Epithelial cell of esophagus (primary cell): ENCODE data around the gene TMTC4.

Source experiments
- DNase-seq: peaks from one replicate; pipeline ENCODE4 v3.0.0; 2010; ENCODE audit warnings: low read depth
- H3K4me3 ChIP-seq: 2 replicates; pipeline ENCODE4 v1.5.1; 2011; ENCODE audit warnings: mild to moderate bottlenecking, low read length, control low read depth
- CTCF ChIP-seq: IDR thresholded peaks from 2 replicates; pipeline ENCODE4 v1.5.1; 2011; ENCODE audit warnings: low read depth, mild to moderate bottlenecking, low read length, control low read depth, inconsistent platforms; ENCODE audit not compliant: insufficient read depth; ENCODE audit errors: missing control alignments

TMTC4 gene

GRCh38 chr13:100602493-100603111 lies 72.0 kb downstream of the TMTC4 start:
- DNase-seq = no peak
- no peak overlapping the region for H3K4me3 ChIP-seq
- TF ChIP-seq CTCF = no peak

DNA sequence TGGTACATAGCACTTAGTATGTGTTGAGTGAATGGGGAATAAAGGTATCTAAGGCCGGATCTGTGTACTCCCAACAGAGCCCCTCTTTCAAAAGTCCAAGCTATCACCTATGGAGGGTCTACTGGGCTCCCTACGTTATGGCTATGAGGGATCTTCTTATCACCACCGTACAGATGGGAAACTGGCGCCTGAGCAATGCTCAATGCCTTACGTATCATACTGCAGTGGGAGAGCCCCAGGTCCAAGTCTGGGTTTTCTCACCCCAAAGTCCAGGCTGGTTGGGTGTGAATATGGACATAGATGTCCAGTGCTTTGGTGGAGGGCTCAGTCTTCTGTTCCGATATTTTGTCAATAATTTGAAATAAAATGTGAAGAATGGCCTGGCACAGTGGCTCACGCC lies 72.9 kb downstream of the TMTC4 start:
- DNase-seq = no peak
- TF ChIP-seq CTCF = no peak
- H3K4me3 ChIP-seq = no peak overlapping the region

DNA sequence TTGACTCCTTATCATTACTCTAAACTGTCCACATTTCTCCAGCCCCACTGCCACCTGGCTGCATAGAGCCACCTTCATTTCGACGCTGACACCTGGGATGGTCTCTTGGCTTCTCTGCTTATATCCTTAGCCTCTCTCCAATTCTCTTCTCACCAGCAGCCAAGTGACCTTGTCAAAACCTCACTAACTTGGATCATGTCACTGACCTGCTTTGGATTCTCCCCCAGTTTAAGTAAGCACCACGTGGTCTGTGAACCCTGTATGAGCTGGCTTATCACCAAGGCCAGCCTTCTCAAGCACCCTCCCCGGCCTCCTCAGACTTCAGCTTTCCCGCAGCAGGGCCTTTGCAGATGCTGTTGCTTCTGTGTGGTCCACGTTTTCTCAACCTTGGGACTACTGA lies 73.7 kb downstream of the TMTC4 start:
- DNase-seq = no peak
- TF ChIP-seq CTCF = no peak
- H3K4me3 ChIP-seq = no peak overlapping the region

DNA sequence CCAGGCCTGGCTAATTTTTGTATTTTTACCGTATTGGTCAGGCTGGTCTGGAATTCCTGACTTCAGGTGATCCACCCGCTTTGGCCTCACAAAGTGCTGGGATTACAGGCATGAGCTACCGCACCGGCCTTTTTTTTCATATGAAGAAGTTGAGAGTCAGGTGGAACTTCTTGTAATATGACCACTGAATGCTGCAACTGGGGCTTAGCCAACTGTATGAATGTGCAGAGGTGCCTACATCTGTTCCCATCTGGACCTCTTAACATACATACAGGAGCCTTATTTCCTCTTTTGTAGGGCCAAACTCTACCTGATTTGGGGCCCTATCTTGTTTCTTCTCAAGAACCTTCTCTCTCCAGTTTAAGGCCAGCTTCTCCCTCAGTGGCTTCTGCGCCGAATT lies 74.1 kb downstream of the TMTC4 start:
- no peak for TF ChIP-seq CTCF
- H3K4me3 ChIP-seq = no peak overlapping the region

DNA sequence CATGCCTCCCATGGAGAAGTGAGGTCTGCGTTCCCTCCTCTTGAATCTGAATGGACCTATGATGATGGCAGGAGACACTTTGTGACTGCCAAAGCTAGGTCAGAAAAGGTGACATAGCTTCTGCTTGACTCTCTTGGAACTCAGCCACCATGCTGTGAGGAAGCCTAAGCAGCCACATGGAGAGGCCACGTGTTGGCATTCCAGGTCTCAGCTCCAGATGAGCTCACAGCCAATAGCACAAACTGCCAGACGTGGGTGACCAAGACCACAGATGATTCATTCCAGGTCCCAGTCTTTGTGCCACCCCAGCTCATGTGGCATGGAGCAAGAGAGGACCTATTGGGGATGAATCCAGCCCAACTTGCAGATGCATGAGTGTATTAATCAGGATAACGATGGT lies 77.3 kb downstream of the TMTC4 start:
- no peak for TF ChIP-seq CTCF
- H3K4me3 ChIP-seq = no peak overlapping the region
- no peak for DNase-seq

More for the DNA sequence above, 74.1 kb downstream of the TMTC4 start:
- DNase-seq = no peak

DNA sequence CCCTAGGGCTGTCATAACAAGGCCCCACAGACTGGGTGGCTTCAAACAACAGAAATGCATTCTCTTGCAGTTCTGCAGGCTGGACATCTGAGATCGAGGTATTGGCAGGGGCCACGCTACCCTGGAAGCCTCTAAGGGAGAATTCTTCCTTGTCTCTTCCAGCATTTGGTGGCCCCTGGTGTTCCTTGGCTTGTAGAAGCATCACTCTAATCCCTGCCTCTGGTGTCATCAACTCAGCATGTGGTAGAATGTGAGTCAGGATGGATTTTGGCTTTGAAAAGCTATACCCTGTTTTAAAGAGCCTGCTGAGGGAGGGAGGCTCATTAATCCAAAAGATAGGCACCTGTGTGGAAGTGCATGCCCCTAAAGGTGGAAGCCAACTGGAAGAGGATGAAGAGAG lies 78.1 kb downstream of the TMTC4 start:
- no peak for TF ChIP-seq CTCF
- no peak for DNase-seq
- no peak overlapping the region for H3K4me3 ChIP-seq

- DNase-seq = peak; percentile 20
- no peak overlapping the region for H3K4me3 ChIP-seq
- peak; percentile 39 for TF ChIP-seq CTCF
These were observed 79.9 kb downstream of the TMTC4 start for GRCh38 chr13:100594731-100595130.
